Stomach smooth muscle (tissue), 2 donors: ENCODE results near the gene SIGLEC9.
"Not testable (repeated sequence)": the region's sequence is repeated elsewhere in the genome, so short reads cannot be mapped to it uniquely, and the experiment has no call there.

Experiments
- H3K27ac ChIP-seq: one replicate; pipeline ENCODE4 v1.7.0; 2013; ENCODE audit warnings: mild to moderate bottlenecking, low read length, inconsistent platforms
- H3K27me3 ChIP-seq, 2 donors: one replicate each; pipeline ENCODE4 v1.7.0; 2013; ENCODE audit warnings: low read length in 2 of 2; ENCODE audit not compliant: insufficient read depth in 2 of 2, control insufficient read depth in 1 of 2
- H3K36me3 ChIP-seq, 2 donors: one replicate each; pipeline ENCODE4 v1.7.0; 2013; ENCODE audit warnings: low read length in 2 of 2; ENCODE audit not compliant: control insufficient read depth in 2 of 2, insufficient read depth in 2 of 2
- H3K4me1 ChIP-seq: one replicate; pipeline ENCODE4 v1.7.0; 2013; ENCODE audit warnings: low read length; ENCODE audit not compliant: control insufficient read depth, insufficient read depth
- H3K4me3 ChIP-seq, 2 donors: one replicate each; pipeline ENCODE4 v1.7.0; 2013; ENCODE audit warnings: low read length in 2 of 2
- H3K9ac ChIP-seq, 2 donors: one replicate each; pipeline ENCODE4 v1.7.0; 2013; ENCODE audit warnings: low read length in 2 of 2, mild to moderate bottlenecking in 1 of 2
- H3K9me3 ChIP-seq, 2 donors: one replicate each; pipeline ENCODE4 v1.7.0; 2013; ENCODE audit warnings: low read length in 2 of 2; ENCODE audit not compliant: control insufficient read depth in 2 of 2
- donor health status: healthy.
- donor health status: Pancreatic carcinoma.

The SIGLEC9 gene

DNA sequence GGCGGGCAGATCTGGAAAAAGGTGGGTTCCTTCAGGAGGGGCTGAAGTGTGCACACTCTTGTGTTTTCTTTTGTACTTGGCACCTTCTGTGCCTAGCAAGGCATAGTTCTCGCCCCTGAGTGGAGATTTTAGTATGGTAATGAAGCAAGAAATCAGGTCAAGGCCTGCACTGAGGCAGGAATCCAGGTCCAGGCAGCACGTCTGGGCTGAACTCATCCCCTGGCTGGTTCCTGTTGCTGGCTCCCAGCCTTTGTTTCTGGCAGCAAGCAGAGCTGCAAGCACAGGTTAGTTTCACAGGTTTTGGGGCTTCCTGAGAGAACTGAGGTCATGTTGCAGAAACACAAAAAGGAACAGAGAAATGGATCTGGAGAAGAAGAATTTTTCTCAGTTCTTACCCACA lies 38.6 kb downstream of the SIGLEC9 start:
- peaks cover 2 to 11% of the 10 kb centered on the region in 2 donors for H3K27me3 ChIP-seq
- H3K36me3 ChIP-seq = no peaks in the 10 kb centered on the region
- H3K9me3 ChIP-seq = no peaks in the 10 kb centered on the region
- H3K4me3 ChIP-seq = no peak overlapping the region
- H3K27ac ChIP-seq = no peak overlapping the region
- H3K9ac ChIP-seq = no peak overlapping the region
- H3K4me1 ChIP-seq = no peaks in the 10 kb centered on the region

DNA sequence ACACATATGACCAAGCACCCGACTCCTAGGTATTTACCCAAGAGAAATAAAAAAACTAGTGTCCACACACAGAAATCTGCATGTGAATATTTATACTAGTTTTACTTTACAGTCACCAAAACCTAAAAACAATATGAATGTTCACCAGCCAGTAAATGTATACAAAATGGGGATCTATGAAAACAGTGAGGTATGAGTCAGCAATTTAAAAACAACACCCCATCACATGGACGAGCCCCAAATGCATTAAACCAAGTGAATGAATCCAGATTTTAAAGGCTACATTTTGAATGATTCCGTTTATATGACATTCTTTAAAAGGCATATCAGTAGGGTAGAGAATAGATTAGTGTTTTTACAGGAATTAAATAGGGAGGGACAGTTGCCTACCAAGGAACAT lies 39.5 kb downstream of the SIGLEC9 start:
- peaks cover 2 to 5% of the 10 kb centered on the region in 2 donors for H3K27me3 ChIP-seq
- no peak overlapping the region for H3K4me3 ChIP-seq
- H3K27ac ChIP-seq = no peak overlapping the region
- H3K4me1 ChIP-seq = no peaks in the 10 kb centered on the region
- no peak overlapping the region for H3K9ac ChIP-seq
- H3K9me3 ChIP-seq = no peaks in the 10 kb centered on the region
- no peaks in the 10 kb centered on the region for H3K36me3 ChIP-seq

DNA sequence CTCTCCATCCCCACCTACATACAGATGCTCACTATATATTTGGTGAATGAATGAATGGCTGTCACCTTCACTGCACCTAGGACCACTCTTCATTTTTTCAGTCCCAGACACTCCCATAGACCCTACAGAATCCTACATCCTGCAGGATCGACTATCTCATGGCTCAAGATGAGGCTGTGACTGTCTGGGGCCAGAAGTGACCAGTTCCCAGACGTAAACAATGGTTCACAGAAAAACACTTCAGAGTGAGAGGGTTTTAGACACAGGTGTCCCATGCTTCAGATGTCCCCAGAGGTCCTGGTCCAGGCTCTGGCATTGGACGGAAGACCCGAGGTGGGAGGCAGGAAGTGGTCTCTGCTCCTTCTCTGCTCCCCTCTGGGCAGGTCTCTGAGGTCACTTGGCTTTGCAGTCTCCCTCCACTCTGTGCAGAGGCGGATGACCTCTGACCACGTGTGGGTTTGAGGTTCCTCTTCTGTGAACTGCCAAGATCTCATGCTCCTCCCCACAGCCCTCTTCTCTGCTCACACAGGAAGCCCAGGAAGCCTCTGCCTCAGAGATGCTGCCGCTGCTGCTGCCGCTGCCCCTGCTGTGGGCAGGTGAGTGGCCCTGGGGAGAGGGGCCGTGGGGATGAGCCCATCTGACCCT lies 42.3 kb downstream of the SIGLEC9 start:
- Histone ChIP-seq H3K4me3 (no peak overlapping the region), H3K27ac (no peak overlapping the region)

DNA sequence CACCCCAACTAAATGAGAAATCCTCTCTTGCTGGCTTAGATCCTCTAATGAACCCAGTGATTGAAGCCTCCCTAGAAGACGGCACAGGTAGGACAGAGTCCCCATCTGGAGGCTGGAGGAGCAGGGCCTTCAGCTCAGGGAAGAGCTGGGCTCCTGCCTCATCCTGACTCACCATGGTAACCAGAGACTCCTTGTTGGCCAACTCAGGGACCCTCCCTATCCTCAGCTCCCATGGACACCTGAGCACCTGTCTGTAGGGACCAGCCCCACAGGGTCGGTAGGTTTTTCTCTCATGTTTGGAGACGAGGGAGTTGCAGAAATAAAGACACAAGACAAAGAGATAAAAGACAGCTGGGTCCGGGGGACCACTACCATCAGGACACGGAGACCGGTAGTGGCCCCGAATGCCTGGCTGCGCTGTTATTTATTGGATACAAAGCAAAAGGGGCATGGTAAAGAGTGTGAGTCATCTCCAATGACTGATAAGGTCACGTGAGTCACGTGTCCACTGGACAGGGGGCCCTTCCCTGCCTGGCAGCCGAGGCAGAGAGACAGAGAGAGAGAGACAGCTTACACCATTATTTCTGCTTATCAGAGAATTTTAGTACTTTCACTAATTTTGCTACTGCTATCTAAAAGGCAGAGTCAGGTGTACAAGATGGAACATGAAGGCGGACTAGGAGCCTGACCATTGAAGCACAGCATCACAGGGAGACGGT lies 44.0 kb downstream of the SIGLEC9 start:
- no peak overlapping the region for H3K9ac ChIP-seq
- no peak overlapping the region for H3K27ac ChIP-seq
- H3K27me3 ChIP-seq = peaks cover 6 to 12% of the 10 kb centered on the region in 2 donors
- H3K4me3 ChIP-seq = no peak overlapping the region
- no peaks in the 10 kb centered on the region for H3K36me3 ChIP-seq
- H3K9me3 ChIP-seq = no peaks in the 10 kb centered on the region
- no peaks in the 10 kb centered on the region for H3K4me1 ChIP-seq

More for the DNA sequence above, 42.3 kb downstream of the SIGLEC9 start:
- Histone ChIP-seq H3K27me3 (peaks cover 5 to 6% of the 10 kb centered on the region in 2 donors), H3K4me1 (no peaks in the 10 kb centered on the region), H3K9me3 (no peaks in the 10 kb centered on the region), H3K36me3 (no peaks in the 10 kb centered on the region), H3K9ac (no peak overlapping the region)

DNA sequence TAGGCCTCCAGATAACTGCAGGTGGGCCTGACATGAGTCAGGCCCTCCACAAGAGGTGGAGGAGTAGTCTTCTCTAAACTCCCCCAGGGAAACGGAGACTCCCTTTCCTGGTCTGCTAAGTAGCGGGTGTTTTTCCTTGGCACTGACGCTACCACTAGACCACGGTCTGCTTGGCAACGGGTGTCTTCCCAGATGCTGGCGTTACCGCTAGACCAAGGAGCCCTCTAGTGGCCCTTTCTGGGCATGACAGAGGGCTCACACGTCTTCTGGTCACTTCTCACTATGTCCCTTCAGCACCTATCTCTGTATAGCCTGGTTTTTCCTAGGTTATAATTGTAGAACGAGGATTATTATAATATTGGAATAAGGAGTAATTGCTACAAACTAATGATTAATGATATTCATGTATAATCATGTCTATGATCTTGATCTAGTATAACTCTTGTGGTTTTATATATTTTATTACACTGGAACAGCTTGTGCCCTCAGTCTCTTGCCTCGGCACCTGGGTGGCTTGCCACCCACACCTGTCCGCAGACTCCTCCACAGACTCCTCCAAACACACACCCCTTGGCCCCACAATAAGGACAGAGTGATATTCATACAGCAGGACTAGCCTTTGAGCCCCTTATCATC lies 44.7 kb downstream of the SIGLEC9 start:
- H3K27ac ChIP-seq, H3K9ac ChIP-seq, H3K4me3 ChIP-seq, H3K36me3 ChIP-seq, H3K9me3 ChIP-seq, H3K4me1 ChIP-seq: not testable (repeated sequence)
- peaks cover 3 to 12% of the 10 kb centered on the region in 2 donors for H3K27me3 ChIP-seq

DNA sequence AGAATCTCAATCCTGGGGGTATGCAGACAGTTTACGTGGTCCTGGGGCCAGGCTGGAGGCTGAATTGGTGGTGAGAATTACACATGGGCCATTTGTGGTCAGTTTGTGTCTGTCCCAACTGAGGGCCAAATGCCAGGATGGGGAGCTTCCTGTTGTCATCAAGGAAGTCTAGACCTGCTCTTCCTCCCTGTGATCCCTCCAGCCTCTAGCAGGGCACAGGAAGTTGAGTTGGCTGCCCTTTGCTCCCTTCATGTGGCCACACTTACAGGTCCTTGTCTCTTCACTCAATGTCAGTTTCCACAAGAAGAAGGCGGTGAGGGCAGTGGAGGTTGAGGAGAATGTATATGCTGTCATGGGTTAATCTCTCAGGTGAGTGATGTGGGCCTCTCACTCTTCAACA lies 47.5 kb downstream of the SIGLEC9 start:
- H3K27me3 ChIP-seq = peaks cover 3 to 17% of the 10 kb centered on the region in 2 donors
- H3K27ac ChIP-seq = no peak overlapping the region
- H3K9me3 ChIP-seq = no peaks in the 10 kb centered on the region
- H3K4me3 ChIP-seq = no peak overlapping the region
- H3K36me3 ChIP-seq = no peaks in the 10 kb centered on the region
- H3K9ac ChIP-seq = no peak overlapping the region
- H3K4me1 ChIP-seq = no peaks in the 10 kb centered on the region

DNA sequence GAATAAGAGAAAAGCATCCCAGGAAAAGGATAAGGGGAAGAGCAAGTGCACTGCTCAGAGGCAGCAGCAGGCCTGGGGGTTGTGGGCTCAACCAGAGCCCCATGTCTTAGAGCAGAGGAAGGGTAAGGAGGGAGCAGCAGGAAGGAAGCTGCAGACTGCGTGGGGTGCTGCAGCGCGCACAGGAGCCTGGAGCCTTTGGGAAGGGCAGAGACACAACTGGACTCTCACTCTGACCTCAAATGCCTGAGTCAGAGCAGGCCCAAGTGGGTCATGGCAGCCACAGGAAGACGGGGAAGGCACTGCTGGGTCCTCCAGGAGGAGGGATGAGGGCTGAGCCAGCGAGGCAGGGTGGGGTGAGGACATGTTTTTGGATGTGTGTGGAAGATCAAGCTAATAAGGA lies 49.0 kb downstream of the SIGLEC9 start:
- H3K4me3 ChIP-seq = no peak overlapping the region
- no peak overlapping the region for H3K9ac ChIP-seq
- no peaks in the 10 kb centered on the region for H3K9me3 ChIP-seq
- H3K27ac ChIP-seq = no peak overlapping the region
- no peaks in the 10 kb centered on the region for H3K4me1 ChIP-seq
- H3K27me3 ChIP-seq = peaks cover 3 to 17% of the 10 kb centered on the region in 2 donors
- no peaks in the 10 kb centered on the region for H3K36me3 ChIP-seq

DNA sequence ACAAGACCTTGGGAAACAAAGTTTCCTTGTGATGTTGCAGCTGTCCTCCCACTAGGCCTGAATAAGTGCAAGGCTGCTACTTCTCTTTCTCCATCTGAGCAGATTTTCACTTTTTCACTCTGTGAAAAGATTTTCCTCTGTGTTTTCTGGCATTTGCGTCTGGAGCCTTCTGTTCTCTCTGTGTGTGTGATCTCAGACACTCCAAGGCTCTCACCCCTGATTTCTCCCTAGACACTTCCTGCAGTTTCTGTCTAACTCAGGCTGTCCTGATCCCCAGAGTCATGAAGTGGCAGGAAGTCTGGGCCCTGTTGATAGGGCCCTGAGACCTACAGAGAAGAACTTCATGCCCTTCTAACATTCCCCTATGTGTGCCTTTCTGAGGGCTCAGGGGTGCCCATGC lies 54.5 kb downstream of the SIGLEC9 start:
- Histone ChIP-seq H3K4me3 (no peak overlapping the region), H3K27me3 (peaks cover 0 to 17% of the 10 kb centered on the region in 2 donors), H3K4me1 (no peaks in the 10 kb centered on the region), H3K9me3 (no peaks in the 10 kb centered on the region), H3K9ac (no peak overlapping the region), H3K36me3 (no peaks in the 10 kb centered on the region), H3K27ac (no peak overlapping the region)
